NK-92 (cell line): ENCODE results near the gene INO80.

Experiments used
- DNase-seq: peaks from one replicate; lab custom pipeline; 2025; ENCODE audit not compliant: unreplicated experiment; lab: John Stamatoyannopoulos, UW

The INO80 gene

GRCh38 chr15:41001524-41002214, 114.4 kb downstream of the INO80 start:
- no peak for DNase-seq

- no peak for DNase-seq
Observed at GRCh38 chr15:40999190-40999589, 116.9 kb downstream of the INO80 start.

GRCh38 chr15:40995656-40996055, 120.4 kb downstream of the INO80 start:
- no peak for DNase-seq

- DNase-seq: no peak
Observed at GRCh38 chr15:40992825-40993224, 123.3 kb downstream of the INO80 start.

- no peak for DNase-seq
Observed at GRCh38 chr15:40992241-40992741, 123.8 kb downstream of the INO80 start.

- DNase-seq: no peak
Observed at GRCh38 chr15:40991355-40991754, 124.7 kb downstream of the INO80 start.

- no peak for DNase-seq
Observed at GRCh38 chr15:40990789-40991188, 125.3 kb downstream of the INO80 start.

GRCh38 chr15:40990080-40990479, 126.0 kb downstream of the INO80 start:
- no peak for DNase-seq

GRCh38 chr15:40988156-40988555, 127.9 kb downstream of the INO80 start:
- no peak for DNase-seq

GRCh38 chr15:40986820-40987219, 129.3 kb downstream of the INO80 start:
- DNase-seq: no peak

GRCh38 chr15:40985541-40986330, 130.3 kb downstream of the INO80 start:
- DNase-seq: no peak

GRCh38 chr15:40984964-40985363, 131.1 kb downstream of the INO80 start:
- no peak for DNase-seq

- DNase-seq: no peak
Observed at GRCh38 chr15:40984406-40984805, 131.7 kb downstream of the INO80 start.

- no peak for DNase-seq
Observed at GRCh38 chr15:40982855-40983254, 133.2 kb downstream of the INO80 start.

- no peak for DNase-seq
Observed at GRCh38 chr15:40981186-40981585, 134.9 kb downstream of the INO80 start.

- DNase-seq: no peak
Observed at GRCh38 chr15:40978562-40978961, 137.5 kb downstream of the INO80 start.

GRCh38 chr15:40978141-40978540, 137.9 kb downstream of the INO80 start:
- no peak for DNase-seq

GRCh38 chr15:40976819-40977218, 139.3 kb downstream of the INO80 start:
- DNase-seq: no peak

GRCh38 chr15:40974879-40975278, 141.2 kb downstream of the INO80 start:
- no peak for DNase-seq

- no peak for DNase-seq
Observed at GRCh38 chr15:40969363-40969762, 146.7 kb downstream of the INO80 start.

- DNase-seq: no peak
Observed at GRCh38 chr15:40968290-40969085, 147.6 kb downstream of the INO80 start.

- no peak for DNase-seq
Observed at GRCh38 chr15:40964634-40965033, 151.4 kb downstream of the INO80 start.
